Gastroesophageal sphincter (tissue), 3 donors: ENCODE measurements around the gene CCDC88C.

Experiments used
- POLR2AphosphoS5 ChIP-seq: sonication (generic); formaldehyde crosslinking; IDR thresholded peaks from one replicate; pipeline ENCODE4 v1.6.1; 2017; ENCODE audit warnings: antibody characterized with exemption
- TF ChIP-seq, protein P1 (sequence below), 4 experiments: fragments of 200-600 bp in 2 of 4; fragments of 450-650 bp in 2 of 4; sonication (generic) in 1 of 4; IDR thresholded peaks; one replicate each; pipeline ENCODE4 v1.5.1; 2017 to 2019; ENCODE audit warnings: antibody characterized with exemption in 4 of 4, mild to moderate bottlenecking in 2 of 4, moderate library complexity in 2 of 4

DNA sequence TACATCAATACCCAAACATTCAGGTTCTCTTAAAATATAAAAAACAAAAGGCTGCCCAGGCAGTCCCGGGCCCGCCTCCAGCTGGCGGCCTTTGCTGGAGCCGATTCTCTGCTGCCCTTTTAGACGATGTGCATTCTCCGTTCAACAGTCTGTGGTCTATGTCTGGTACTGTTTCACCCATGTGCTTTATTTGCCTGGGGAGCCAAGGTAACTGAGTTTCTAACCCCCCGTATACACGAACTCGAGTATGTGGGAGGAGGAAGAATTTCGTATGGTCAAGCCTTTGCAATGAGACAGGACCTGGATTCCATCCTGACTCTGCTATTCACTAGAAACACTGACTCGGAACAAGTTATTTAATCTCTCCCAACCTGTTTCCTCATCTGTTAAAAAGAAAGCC, 119.0 kb downstream of the CCDC88C start:
- TF ChIP-seq, protein P1, sequence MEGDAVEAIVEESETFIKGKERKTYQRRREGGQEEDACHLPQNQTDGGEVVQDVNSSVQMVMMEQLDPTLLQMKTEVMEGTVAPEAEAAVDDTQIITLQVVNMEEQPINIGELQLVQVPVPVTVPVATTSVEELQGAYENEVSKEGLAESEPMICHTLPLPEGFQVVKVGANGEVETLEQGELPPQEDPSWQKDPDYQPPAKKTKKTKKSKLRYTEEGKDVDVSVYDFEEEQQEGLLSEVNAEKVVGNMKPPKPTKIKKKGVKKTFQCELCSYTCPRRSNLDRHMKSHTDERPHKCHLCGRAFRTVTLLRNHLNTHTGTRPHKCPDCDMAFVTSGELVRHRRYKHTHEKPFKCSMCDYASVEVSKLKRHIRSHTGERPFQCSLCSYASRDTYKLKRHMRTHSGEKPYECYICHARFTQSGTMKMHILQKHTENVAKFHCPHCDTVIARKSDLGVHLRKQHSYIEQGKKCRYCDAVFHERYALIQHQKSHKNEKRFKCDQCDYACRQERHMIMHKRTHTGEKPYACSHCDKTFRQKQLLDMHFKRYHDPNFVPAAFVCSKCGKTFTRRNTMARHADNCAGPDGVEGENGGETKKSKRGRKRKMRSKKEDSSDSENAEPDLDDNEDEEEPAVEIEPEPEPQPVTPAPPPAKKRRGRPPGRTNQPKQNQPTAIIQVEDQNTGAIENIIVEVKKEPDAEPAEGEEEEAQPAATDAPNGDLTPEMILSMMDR (IDR thresholded peaks at IDR 0.05): no peak
- no peak for TF ChIP-seq POLR2AphosphoS5
